ENCODE measurements around the gene SH3D21. TPM values are rescaled to one million over a fixed set of nuclear protein-coding genes. Genes with fewer than 3 reads are reported as not detected.

SH3D21 gene
- polyA plus RNA-seq, 5 donors: 12.3 to 20.9 (median 18.4) TPM

- no peak for DNase-seq
Measured at GRCh38 chr1:36358514-36359084, 52.4 kb downstream of the SH3D21 start.

- no peak for DNase-seq
Measured at GRCh38 chr1:36359383-36359782, 53.2 kb downstream of the SH3D21 start.

GRCh38 chr1:36359911-36360550 is 53.9 kb downstream of the SH3D21 start:
- DNase-seq: no peak

- DNase-seq: no peak
Measured at GRCh38 chr1:36365381-36365780, 59.2 kb downstream of the SH3D21 start.

- peak; percentile 67 to 78 for DNase-seq
Measured at GRCh38 chr1:36366091-36366661, 60.0 kb downstream of the SH3D21 start.

GRCh38 chr1:36367066-36367465 is 60.9 kb downstream of the SH3D21 start:
- no peak for DNase-seq

- no peak for DNase-seq
Measured at GRCh38 chr1:36367798-36368197, 61.6 kb downstream of the SH3D21 start.

- peak in 1 of 2 donors; percentile 70 for DNase-seq
Measured at GRCh38 chr1:36369061-36369861, 63.1 kb downstream of the SH3D21 start.

Other genes starting within 250 kb of the SH3D21 start
- gene TEKT2, start 222.3 kb upstream of the SH3D21 start, polyA plus RNA-seq (ENCODE audit: insufficient read depth in 1 of 5, insufficient read length in 5 of 5, low replicate concordance in 1 of 5): 10 to 100 TPM in 3 of 5 donors, 1 to 10 TPM in 2; 6.0 to 15.6 (median 11.3) TPM
- gene ADPRS, start 217.5 kb upstream of the SH3D21 start, polyA plus RNA-seq (ENCODE audit: insufficient read depth in 1 of 5, insufficient read length in 5 of 5, low replicate concordance in 1 of 5): 10 to 100 TPM; 22.5 to 33.7 (median 31.6) TPM
- 1 to 10 TPM in 3 of 5 donors, under 1 TPM in 2; 0.58 to 1.2 (median 1.1) TPM for gene COL8A2, start 181.1 kb upstream of the SH3D21 start, polyA plus RNA-seq (ENCODE audit: insufficient read depth in 1 of 5, insufficient read length in 5 of 5, low replicate concordance in 1 of 5)
- 10 to 100 TPM; 45.0 to 56.6 (median 52.9) TPM for gene TRAPPC3, start 156.9 kb upstream of the SH3D21 start, polyA plus RNA-seq (ENCODE audit: insufficient read depth in 1 of 5, insufficient read length in 5 of 5, low replicate concordance in 1 of 5)
- 10 to 100 TPM; 49.6 to 82.4 (median 52.3) TPM for gene MAP7D1, start 150.2 kb upstream of the SH3D21 start, polyA plus RNA-seq (ENCODE audit: insufficient read depth in 1 of 5, insufficient read length in 5 of 5, low replicate concordance in 1 of 5)
- gene THRAP3, start 81.9 kb upstream of the SH3D21 start, polyA plus RNA-seq (ENCODE audit: insufficient read depth in 1 of 5, insufficient read length in 5 of 5, low replicate concordance in 1 of 5): 100 to 1,000 TPM; 112 to 165 (median 154) TPM
- gene EVA1B, start 17.3 kb downstream of the SH3D21 start, polyA plus RNA-seq (ENCODE audit: insufficient read depth in 1 of 5, insufficient read length in 5 of 5, low replicate concordance in 1 of 5): 10 to 100 TPM; 22.1 to 81.6 (median 33.3) TPM
- 10 to 100 TPM; 29.1 to 41.0 (median 32.2) TPM for gene STK40, start 79.6 kb downstream of the SH3D21 start, polyA plus RNA-seq (ENCODE audit: insufficient read depth in 1 of 5, insufficient read length in 5 of 5, low replicate concordance in 1 of 5)
- 10 to 100 TPM; 15.1 to 25.2 (median 18.7) TPM for gene LSM10, start 91.5 kb downstream of the SH3D21 start, polyA plus RNA-seq (ENCODE audit: insufficient read depth in 1 of 5, insufficient read length in 5 of 5, low replicate concordance in 1 of 5)
- 10 to 100 TPM; 14.8 to 20.6 (median 20.1) TPM for gene OSCP1, start 144.1 kb downstream of the SH3D21 start, polyA plus RNA-seq (ENCODE audit: insufficient read depth in 1 of 5, insufficient read length in 5 of 5, low replicate concordance in 1 of 5)
- 10 to 100 TPM; 48.0 to 65.1 (median 60.9) TPM for gene MRPS15, start 158.0 kb downstream of the SH3D21 start, polyA plus RNA-seq (ENCODE audit: insufficient read depth in 1 of 5, insufficient read length in 5 of 5, low replicate concordance in 1 of 5)
- gene CSF3R, start 176.5 kb downstream of the SH3D21 start, polyA plus RNA-seq (ENCODE audit: insufficient read depth in 1 of 5, insufficient read length in 5 of 5, low replicate concordance in 1 of 5): 10 to 100 TPM in 2 of 5 donors, 1 to 10 TPM in 3; 7.4 to 10.9 (median 8.7) TPM

Data from right lung (tissue), 5 donors.